Coronary artery (tissue), 2 donors: ENCODE measurements around the gene UBL5.

ENCODE experiments used
- DNase-seq: peaks from one replicate; pipeline ENCODE4 v3.0.0-alpha.2; 2017; ENCODE audit warnings: low spot score
- H3K27ac ChIP-seq, 2 donors: fragments of 200-600 bp; sonication (generic); one replicate each; pipeline ENCODE4 v1.5.1; 2016 to 2019
- H3K4me3 ChIP-seq: fragments of 200-600 bp; sonication (generic); 2 replicates; pipeline ENCODE4 v1.5.1; 2016; ENCODE audit warnings: mild to moderate bottlenecking, moderate library complexity
- CTCF ChIP-seq: fragments of 200-600 bp; sonication (generic); IDR thresholded peaks from one replicate; pipeline ENCODE4 v1.5.1; 2019; ENCODE audit warnings: antibody characterized with exemption

Gene UBL5

GRCh38 chr19:9877780-9878510, 50.2 kb downstream of the UBL5 start:
- no peak for TF ChIP-seq CTCF

GRCh38 chr19:9878511-9879196, 50.9 kb downstream of the UBL5 start:
- no peak for TF ChIP-seq CTCF
- DNase-seq: no peak
- no peak overlapping the region for H3K27ac ChIP-seq
- no peak overlapping the region for H3K4me3 ChIP-seq

More at GRCh38 chr19:9877780-9878510, 50.2 kb downstream of the UBL5 start:
- no peak overlapping the region for H3K27ac ChIP-seq
- H3K4me3 ChIP-seq: no peak overlapping the region
- no peak for DNase-seq
